PC-3 (cell line): ENCODE measurements around the gene NECAP2. TPM values are rescaled to one million over a fixed set of nuclear protein-coding genes. Genes with fewer than 3 reads are reported as not detected.

ENCODE experiments used
- ATAC-seq: fragments of 200-7000 bp; cut with Tn5 transposase; 2 replicates; pipeline ENCODE4 v1.9.1; 2020; ENCODE audit warnings: mild to moderate bottlenecking, moderate library complexity
- BruUV-seq: library from RNA; stranded (reverse); fragments of 400-500 nt; replicated peaks from 2 replicates; lab custom pipeline; 2021; lab: Mats Ljungman, UMichigan
- CTCF ChIA-PET: fragments of 300-600 bp; sonication (Branson Sonifier 250); formaldehyde crosslinking; loops from one replicate; lab custom pipeline; 2022; ENCODE audit warnings: antibody characterized with exemption; lab: Charles Lee
- POLR2A ChIA-PET: fragments of 300-600 bp; sonication (Branson Sonifier 250); formaldehyde crosslinking; loops from one replicate; lab custom pipeline; 2022; ENCODE audit warnings: antibody characterized with exemption; ENCODE audit not compliant: unreplicated experiment; lab: Charles Lee
- DNase-seq: peaks from one replicate; pipeline ENCODE4 v3.0.0-alpha.2; 2015
- H2AFZ ChIP-seq: fragments of 300-600 bp; sonication (generic); 2 replicates; pipeline ENCODE4 v1.6.0; 2016; ENCODE audit warnings: antibody characterized with exemption, low read length
- H3F3A ChIP-seq: fragments of 300-600 bp; sonication (generic); one replicate; pipeline ENCODE4 v1.6.0; 2017; ENCODE audit warnings: antibody characterized with exemption, low read length, control low read depth, mild to moderate bottlenecking; ENCODE audit not compliant: unreplicated experiment
- H3K27ac ChIP-seq: fragments of 300-600 bp; sonication (generic); 2 replicates; pipeline ENCODE4 v1.5.1; 2016; ENCODE audit warnings: mild to moderate bottlenecking, low read length
- H3K27me3 ChIP-seq: fragments of 300-600 bp; sonication (generic); 2 replicates; pipeline ENCODE4 v1.6.1; 2016; ENCODE audit warnings: low read length, mixed read lengths
- H3K36me3 ChIP-seq: fragments of 300-600 bp; sonication (generic); 2 replicates; pipeline ENCODE4 v1.6.1; 2016; ENCODE audit warnings: low read depth, mixed run types, low read length, mixed read lengths
- H3K4me1 ChIP-seq: fragments of 300-600 bp; sonication (generic); 2 replicates; pipeline ENCODE4 v1.5.1; 2016; ENCODE audit warnings: low read length; ENCODE audit not compliant: insufficient read depth
- H3K4me2 ChIP-seq: fragments of 300-600 bp; sonication (generic); 2 replicates; pipeline ENCODE4 v1.6.0; 2016; ENCODE audit warnings: low read length
- H3K4me3 ChIP-seq: fragments of 300-600 bp; sonication (generic); 2 replicates; pipeline ENCODE4 v1.5.1; 2016; ENCODE audit warnings: mild to moderate bottlenecking, low read length, mixed read lengths
- H3K79me2 ChIP-seq: fragments of 300-600 bp; sonication (generic); 2 replicates; pipeline ENCODE4 v1.6.1; 2017; ENCODE audit warnings: low read length, mixed read lengths
- H3K9ac ChIP-seq: fragments of 300-600 bp; sonication (generic); 2 replicates; pipeline ENCODE4 v1.6.0; 2016; ENCODE audit warnings: mild to moderate bottlenecking, low read length
- H3K9me2 ChIP-seq: fragments of 300-600 bp; sonication (generic); replicated peaks from 2 replicates; pipeline ENCODE4 v1.6.1; 2016; ENCODE audit warnings: mixed run types, low read length, mixed read lengths
- H3K9me3 ChIP-seq: fragments of 300-600 bp; sonication (generic); 2 replicates; pipeline ENCODE4 v1.6.1; 2016; ENCODE audit warnings: low read length, mixed read lengths
- H4K20me1 ChIP-seq: fragments of 300-600 bp; sonication (generic); 2 replicates; pipeline ENCODE4 v1.6.1; 2016; ENCODE audit warnings: low read length, mixed read lengths
- EZH2 ChIP-seq: fragments of 300-600 bp; sonication (generic); IDR thresholded peaks from one replicate; pipeline ENCODE4 v1.6.1; 2017; ENCODE audit warnings: antibody characterized with exemption, mild to moderate bottlenecking, low read length; ENCODE audit not compliant: unreplicated experiment
- EZH2phosphoT487 ChIP-seq: fragments of 300-600 bp; sonication (generic); IDR thresholded peaks from 2 replicates; pipeline ENCODE4 v1.6.1; 2018; ENCODE audit warnings: mild to moderate bottlenecking, antibody characterized with exemption, low read length, borderline replicate concordance
- intact Hi-C: fragments of 100-400 bp; cut with micrococcal nuclease; formaldehyde crosslinking; loops from 2 replicates; pipeline ENCODE4 v1.9.0; 2023
- total RNA-seq: library from RNA; depleted of rRNA; stranded (reverse); fragments of >200 nt; gene quantifications from 2 replicates; pipeline ENCODE4 v1.2.3, GENCODE V29; 2014
- TF ChIP-seq, protein P1 (sequence below): fragments of 300-600 bp; sonication (generic); conservative IDR thresholded peaks from 2 replicates; pipeline ENCODE4 v1.5.1; 2017; ENCODE audit warnings: antibody characterized with exemption, low read depth, mild to moderate bottlenecking, low read length

Gene NECAP2
- total RNA-seq, 1 experiment from 2014 or later: 65.0 TPM

DNA sequence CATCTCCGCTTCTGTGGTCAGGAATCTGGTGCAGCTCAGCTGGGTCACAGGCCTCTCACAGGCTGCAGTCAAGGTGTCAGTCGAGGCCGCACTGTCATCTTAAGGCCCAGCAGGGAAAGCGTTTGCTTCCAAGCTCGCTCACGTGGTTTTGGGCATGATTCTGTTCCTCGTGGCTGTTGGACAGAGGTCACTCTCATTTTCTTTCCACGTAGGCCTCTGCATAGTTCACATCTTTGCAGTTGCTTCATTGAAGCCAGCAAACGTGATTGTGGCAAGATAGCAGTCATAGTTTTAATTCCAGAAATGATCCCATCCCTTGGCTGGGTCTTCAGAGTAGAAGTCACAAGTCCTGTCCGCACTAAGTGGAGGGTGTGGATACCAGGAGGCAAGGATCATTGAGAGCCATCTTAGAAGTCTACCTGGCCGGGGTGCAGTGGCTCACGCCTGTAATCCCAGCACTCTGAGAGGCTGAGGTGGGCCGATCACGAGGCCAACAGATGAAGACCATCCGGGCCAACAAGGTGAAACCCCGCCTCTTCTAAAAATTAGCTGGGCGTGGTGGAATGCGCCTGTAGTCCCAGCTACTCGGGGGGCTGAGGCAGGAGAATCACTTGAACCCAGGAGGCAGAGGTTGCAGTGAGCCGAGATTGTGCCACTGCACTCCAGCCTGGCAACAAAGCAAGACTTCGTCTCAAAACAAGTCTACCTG, 24.5 kb downstream of the NECAP2 start:
- Histone ChIP-seq H3K9ac (no peak overlapping the region), H3K9me2 (no peaks in the 10 kb centered on the region), H3K79me2 (no peaks in the 10 kb centered on the region), H3K27ac (no peak overlapping the region), H3F3A (no peaks in the 10 kb centered on the region), H3K4me2 (no peak overlapping the region), H3K36me3 (no peaks in the 10 kb centered on the region), H2AFZ (no peak overlapping the region), H3K27me3 (no peaks in the 10 kb centered on the region), H3K4me1 (no peaks in the 10 kb centered on the region), H3K9me3 (no peaks in the 10 kb centered on the region), H3K4me3 (no peak overlapping the region), H4K20me1 (no peaks in the 10 kb centered on the region)
- intact Hi-C loops: no loop called here
- ChIA-PET POLR2A (no interaction called here), CTCF (no interaction called here)
- DNase-seq (no peak), ATAC-seq (no peak)
- TF ChIP-seq, protein P1, sequence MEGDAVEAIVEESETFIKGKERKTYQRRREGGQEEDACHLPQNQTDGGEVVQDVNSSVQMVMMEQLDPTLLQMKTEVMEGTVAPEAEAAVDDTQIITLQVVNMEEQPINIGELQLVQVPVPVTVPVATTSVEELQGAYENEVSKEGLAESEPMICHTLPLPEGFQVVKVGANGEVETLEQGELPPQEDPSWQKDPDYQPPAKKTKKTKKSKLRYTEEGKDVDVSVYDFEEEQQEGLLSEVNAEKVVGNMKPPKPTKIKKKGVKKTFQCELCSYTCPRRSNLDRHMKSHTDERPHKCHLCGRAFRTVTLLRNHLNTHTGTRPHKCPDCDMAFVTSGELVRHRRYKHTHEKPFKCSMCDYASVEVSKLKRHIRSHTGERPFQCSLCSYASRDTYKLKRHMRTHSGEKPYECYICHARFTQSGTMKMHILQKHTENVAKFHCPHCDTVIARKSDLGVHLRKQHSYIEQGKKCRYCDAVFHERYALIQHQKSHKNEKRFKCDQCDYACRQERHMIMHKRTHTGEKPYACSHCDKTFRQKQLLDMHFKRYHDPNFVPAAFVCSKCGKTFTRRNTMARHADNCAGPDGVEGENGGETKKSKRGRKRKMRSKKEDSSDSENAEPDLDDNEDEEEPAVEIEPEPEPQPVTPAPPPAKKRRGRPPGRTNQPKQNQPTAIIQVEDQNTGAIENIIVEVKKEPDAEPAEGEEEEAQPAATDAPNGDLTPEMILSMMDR: no peak
- no peak for TF ChIP-seq EZH2
- no peak for TF ChIP-seq EZH2phosphoT487
- no TSS peak for BruUV-seq

GRCh38 chr1:16468558-16468957, 28.0 kb downstream of the NECAP2 start:
- no peak overlapping the region for H3K27ac ChIP-seq
- no peak for DNase-seq
- no peak overlapping the region for H3K4me2 ChIP-seq
- H3K9ac ChIP-seq: no peak overlapping the region
- TF ChIP-seq EZH2phosphoT487 (no peak), EZH2 (no peak)
- TF ChIP-seq, protein P1: no peak
- CTCF ChIA-PET: no interaction called here
- no TSS peak for BruUV-seq
- H3K4me3 ChIP-seq: no peak overlapping the region
- H3F3A ChIP-seq: no peaks in the 10 kb centered on the region
- intact Hi-C loops: no loop called here
- H3K79me2 ChIP-seq: no peaks in the 10 kb centered on the region
- H3K36me3 ChIP-seq: no peaks in the 10 kb centered on the region
- H3K9me3 ChIP-seq: no peaks in the 10 kb centered on the region
- POLR2A ChIA-PET: no interaction called here
- no peaks in the 10 kb centered on the region for H3K27me3 ChIP-seq
- no peaks in the 10 kb centered on the region for H4K20me1 ChIP-seq
- H2AFZ ChIP-seq: no peak overlapping the region
- H3K4me1 ChIP-seq: no peaks in the 10 kb centered on the region
- ATAC-seq: no peak
- H3K9me2 ChIP-seq: no peaks in the 10 kb centered on the region

- no peaks in the 10 kb centered on the region for H4K20me1 ChIP-seq
- no peak for DNase-seq
- H3K4me3 ChIP-seq: no peak overlapping the region
- no peaks in the 10 kb centered on the region for H3K4me1 ChIP-seq
- no peaks in the 10 kb centered on the region for H3K36me3 ChIP-seq
- CTCF ChIA-PET: no interaction called here
- no peak for ATAC-seq
- intact Hi-C loops: no loop called here
- no peaks in the 10 kb centered on the region for H3K9me2 ChIP-seq
- no peaks in the 10 kb centered on the region for H3F3A ChIP-seq
- H3K27me3 ChIP-seq: no peaks in the 10 kb centered on the region
- no peaks in the 10 kb centered on the region for H3K79me2 ChIP-seq
- no TSS peak for BruUV-seq
- no peak overlapping the region for H3K4me2 ChIP-seq
- H3K9ac ChIP-seq: no peak overlapping the region
- TF ChIP-seq EZH2 (no peak), EZH2phosphoT487 (no peak)
- TF ChIP-seq, protein P1: no peak
- no peaks in the 10 kb centered on the region for H3K9me3 ChIP-seq
- no peak overlapping the region for H3K27ac ChIP-seq
- H2AFZ ChIP-seq: no peak overlapping the region
- POLR2A ChIA-PET: no interaction called here
Observed at GRCh38 chr1:16474166-16474800, 33.8 kb downstream of the NECAP2 start.
